GM21723 (cell line): ENCODE measurements around the gene C14orf93.
"Not testable (repeated sequence)": the region's sequence is repeated elsewhere in the genome, so short reads cannot be mapped to it uniquely, and the experiment has no call there.

Source experiments
- ATAC-seq: cut with Tn5 transposase; IDR thresholded peaks from one replicate; pipeline ENCODE4 v1.9.1; 2021; ENCODE audit warnings: mild to moderate bottlenecking, moderate library complexity; ENCODE audit not compliant: unreplicated experiment

Gene C14orf93

GRCh38 chr14:23021889-23022442 is 12.0 kb upstream of the C14orf93 start:
- no peak for ATAC-seq

- ATAC-seq = no peak
Measured at GRCh38 chr14:23021434-23021833, 11.5 kb upstream of the C14orf93 start.

- ATAC-seq = no peak
Measured at GRCh38 chr14:23020143-23021128, 10.5 kb upstream of the C14orf93 start.

GRCh38 chr14:23018107-23018506 is 8.2 kb upstream of the C14orf93 start:
- ATAC-seq = no peak

GRCh38 chr14:23017091-23017490 is 7.1 kb upstream of the C14orf93 start:
- no peak for ATAC-seq

GRCh38 chr14:23015618-23016017 is 5.7 kb upstream of the C14orf93 start:
- ATAC-seq = no peak

GRCh38 chr14:23013749-23014054 is 3.8 kb upstream of the C14orf93 start:
- ATAC-seq = not testable (repeated sequence)

- no peak for ATAC-seq
Measured at GRCh38 chr14:23013054-23013748, 3.3 kb upstream of the C14orf93 start.

- no peak for ATAC-seq
Measured at GRCh38 chr14:23009483-23009938, 432 bp downstream of the C14orf93 start.

- ATAC-seq = no peak
Measured at GRCh38 chr14:23008831-23009230, 1.1 kb downstream of the C14orf93 start.

GRCh38 chr14:23006544-23007419 is 3.2 kb downstream of the C14orf93 start:
- ATAC-seq = peak; percentile 92

- no peak for ATAC-seq
Measured at GRCh38 chr14:23006188-23006534, 3.8 kb downstream of the C14orf93 start.

GRCh38 chr14:23005451-23006187 is 4.3 kb downstream of the C14orf93 start:
- no peak for ATAC-seq

- not testable (repeated sequence) for ATAC-seq
Measured at GRCh38 chr14:23004274-23004673, 5.7 kb downstream of the C14orf93 start.

- no peak for ATAC-seq
Measured at GRCh38 chr14:23002592-23002991, 7.4 kb downstream of the C14orf93 start.

GRCh38 chr14:23000860-23001259 is 9.1 kb downstream of the C14orf93 start:
- ATAC-seq = no peak

GRCh38 chr14:22998329-22999012 is 11.5 kb downstream of the C14orf93 start:
- ATAC-seq = no peak

- ATAC-seq = no peak
Measured at GRCh38 chr14:22997676-22998323, 12.1 kb downstream of the C14orf93 start.
